ENCODE results near the gene PARP14.

PARP14 gene

DNA sequence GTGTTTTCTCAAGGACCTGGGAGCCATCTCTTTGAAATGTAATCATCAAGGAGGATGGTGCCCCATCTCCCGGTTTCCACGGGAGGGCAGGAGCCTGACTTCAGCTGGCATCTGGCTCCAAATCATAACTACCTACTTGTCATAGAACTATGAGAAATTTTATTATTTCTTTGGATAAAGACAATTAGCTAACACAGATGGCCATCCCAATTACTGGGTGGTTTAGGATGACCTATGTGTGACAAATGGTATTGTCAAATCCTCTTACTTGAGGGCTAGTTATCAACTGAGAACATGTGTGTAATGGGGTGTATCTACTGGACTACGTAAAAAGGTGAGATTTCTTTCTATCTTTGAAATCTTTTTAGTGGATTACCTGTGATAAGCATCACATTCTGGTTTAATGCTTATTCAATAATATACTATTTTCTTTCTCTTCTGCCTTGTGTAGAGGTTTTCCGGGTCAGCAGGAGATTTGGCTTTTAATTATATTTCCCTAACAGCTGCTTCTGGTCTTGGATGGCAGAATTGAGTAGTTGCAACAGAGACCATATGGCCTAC lies 15.3 kb upstream of the PARP14 start:
- Histone ChIP-seq H3K4me3 (replicated peaks; ENCODE audit: low read depth, low read length) (no peak overlapping the region), H3K36me3 (ENCODE audit: control insufficient read depth, insufficient read depth, low read length) (no peaks in the 10 kb centered on the region), H3K27me3 (replicated peaks; ENCODE audit: control insufficient read depth, insufficient read depth, low read length) (no peaks in the 10 kb centered on the region)
- DNase-seq (ENCODE audit: extremely low read depth, insufficient read length): no peak
- TF ChIP-seq, protein P1, sequence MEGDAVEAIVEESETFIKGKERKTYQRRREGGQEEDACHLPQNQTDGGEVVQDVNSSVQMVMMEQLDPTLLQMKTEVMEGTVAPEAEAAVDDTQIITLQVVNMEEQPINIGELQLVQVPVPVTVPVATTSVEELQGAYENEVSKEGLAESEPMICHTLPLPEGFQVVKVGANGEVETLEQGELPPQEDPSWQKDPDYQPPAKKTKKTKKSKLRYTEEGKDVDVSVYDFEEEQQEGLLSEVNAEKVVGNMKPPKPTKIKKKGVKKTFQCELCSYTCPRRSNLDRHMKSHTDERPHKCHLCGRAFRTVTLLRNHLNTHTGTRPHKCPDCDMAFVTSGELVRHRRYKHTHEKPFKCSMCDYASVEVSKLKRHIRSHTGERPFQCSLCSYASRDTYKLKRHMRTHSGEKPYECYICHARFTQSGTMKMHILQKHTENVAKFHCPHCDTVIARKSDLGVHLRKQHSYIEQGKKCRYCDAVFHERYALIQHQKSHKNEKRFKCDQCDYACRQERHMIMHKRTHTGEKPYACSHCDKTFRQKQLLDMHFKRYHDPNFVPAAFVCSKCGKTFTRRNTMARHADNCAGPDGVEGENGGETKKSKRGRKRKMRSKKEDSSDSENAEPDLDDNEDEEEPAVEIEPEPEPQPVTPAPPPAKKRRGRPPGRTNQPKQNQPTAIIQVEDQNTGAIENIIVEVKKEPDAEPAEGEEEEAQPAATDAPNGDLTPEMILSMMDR (IDR thresholded peaks at IDR 0.05; ENCODE audit: insufficient read depth, low read length, poor library complexity, severe bottlenecking): no peak

DNA sequence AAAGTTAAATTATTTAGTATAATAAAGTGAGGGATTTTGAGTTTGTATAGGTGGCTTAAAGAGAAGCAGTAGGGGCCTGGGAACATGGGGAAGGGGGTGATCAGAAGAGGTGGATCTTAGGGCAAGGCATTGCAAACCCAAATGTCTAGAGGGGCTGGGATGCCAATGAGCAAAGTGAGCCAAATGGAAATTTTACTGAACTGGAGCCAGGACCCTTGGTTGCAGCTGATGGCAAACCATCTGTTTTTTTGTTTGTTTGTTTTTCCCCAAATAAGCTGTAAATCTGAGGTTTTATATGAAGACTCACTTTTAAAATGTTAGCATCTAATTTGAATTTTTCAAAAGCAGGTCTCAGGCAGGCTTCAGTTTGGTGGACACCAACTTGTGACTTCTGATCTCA lies 14.8 kb upstream of the PARP14 start:
- Histone ChIP-seq H3K27me3 (replicated peaks; ENCODE audit: control insufficient read depth, insufficient read depth, low read length) (no peaks in the 10 kb centered on the region), H3K4me3 (replicated peaks; ENCODE audit: low read depth, low read length) (no peak overlapping the region), H3K36me3 (ENCODE audit: control insufficient read depth, insufficient read depth, low read length) (no peaks in the 10 kb centered on the region)
- TF ChIP-seq, protein P1 (IDR thresholded peaks at IDR 0.05; ENCODE audit: insufficient read depth, low read length, poor library complexity, severe bottlenecking): no peak
- no peak for DNase-seq (ENCODE audit: extremely low read depth, insufficient read length)

DNA sequence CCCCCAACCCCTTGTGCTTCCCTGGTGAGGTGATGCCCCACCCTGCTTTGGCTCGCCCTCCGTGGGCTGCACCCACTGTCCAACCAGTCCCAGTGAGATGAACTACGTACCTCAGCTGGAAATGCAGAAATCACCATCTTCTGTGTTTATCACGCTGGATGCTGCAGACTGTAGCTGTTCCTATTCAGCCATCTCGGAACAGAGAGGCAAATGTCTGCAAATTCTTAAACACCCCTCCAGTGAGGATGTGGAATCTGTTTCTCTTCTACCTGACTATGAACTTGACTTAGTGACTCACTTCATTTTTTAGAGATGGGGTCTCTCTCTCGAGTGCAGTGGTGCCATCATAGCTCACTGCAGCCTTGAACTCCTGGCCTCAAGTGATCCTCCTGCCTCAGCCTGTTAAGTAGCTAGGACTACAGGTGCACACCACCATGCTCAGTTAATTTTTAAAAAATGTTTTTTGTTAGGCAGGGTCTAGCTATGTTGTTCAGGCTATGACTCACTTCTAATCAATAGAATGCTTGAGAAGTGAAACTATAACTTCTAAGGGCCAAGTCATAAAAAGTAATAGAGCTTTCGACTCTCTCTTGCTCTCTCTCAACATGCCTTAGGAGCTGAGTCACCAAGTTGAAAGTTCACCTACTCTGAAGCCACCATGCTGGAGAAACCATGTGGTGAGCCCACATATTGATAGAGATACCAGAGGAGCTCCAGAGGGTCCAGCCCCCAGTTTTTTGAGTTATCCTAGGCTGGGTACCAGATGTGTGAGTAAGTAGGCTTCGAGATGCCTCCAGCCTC lies 11.5 kb upstream of the PARP14 start:
- DNase-seq (ENCODE audit: extremely low read depth, insufficient read length): peak; percentile 50
- Histone ChIP-seq H3K36me3 (ENCODE audit: control insufficient read depth, insufficient read depth, low read length) (no peaks in the 10 kb centered on the region), H3K27me3 (replicated peaks; ENCODE audit: control insufficient read depth, insufficient read depth, low read length) (no peaks in the 10 kb centered on the region), H3K4me3 (replicated peaks; ENCODE audit: low read depth, low read length) (no peak overlapping the region)
- TF ChIP-seq, protein P1 (IDR thresholded peaks at IDR 0.05; ENCODE audit: insufficient read depth, low read length, poor library complexity, severe bottlenecking): no peak

DNA sequence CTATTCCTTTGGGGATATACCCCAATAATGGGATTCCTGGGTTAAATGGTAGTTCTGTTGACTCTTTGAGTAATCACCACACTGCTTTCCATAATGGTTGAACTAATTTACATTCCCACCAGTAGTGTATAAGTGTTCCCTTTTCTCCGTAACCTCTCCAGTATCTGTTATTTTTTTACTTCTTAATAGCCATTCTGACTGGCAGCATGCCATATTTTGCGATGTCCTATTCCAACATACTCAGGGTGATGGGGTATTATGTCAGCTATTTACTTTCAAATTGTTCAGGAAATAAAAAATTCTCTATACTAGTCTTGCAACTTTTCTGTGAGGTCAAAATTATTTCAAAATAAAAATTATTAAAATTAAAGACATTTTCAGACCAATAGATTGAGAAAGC lies 9.1 kb upstream of the PARP14 start:
- TF ChIP-seq, protein P1 (IDR thresholded peaks at IDR 0.05; ENCODE audit: insufficient read depth, low read length, poor library complexity, severe bottlenecking): no peak
- DNase-seq (ENCODE audit: extremely low read depth, insufficient read length): no peak
- Histone ChIP-seq H3K36me3 (ENCODE audit: control insufficient read depth, insufficient read depth, low read length) (no peaks in the 10 kb centered on the region), H3K4me3 (replicated peaks; ENCODE audit: low read depth, low read length) (no peak overlapping the region), H3K27me3 (replicated peaks; ENCODE audit: control insufficient read depth, insufficient read depth, low read length) (no peaks in the 10 kb centered on the region)

DNA sequence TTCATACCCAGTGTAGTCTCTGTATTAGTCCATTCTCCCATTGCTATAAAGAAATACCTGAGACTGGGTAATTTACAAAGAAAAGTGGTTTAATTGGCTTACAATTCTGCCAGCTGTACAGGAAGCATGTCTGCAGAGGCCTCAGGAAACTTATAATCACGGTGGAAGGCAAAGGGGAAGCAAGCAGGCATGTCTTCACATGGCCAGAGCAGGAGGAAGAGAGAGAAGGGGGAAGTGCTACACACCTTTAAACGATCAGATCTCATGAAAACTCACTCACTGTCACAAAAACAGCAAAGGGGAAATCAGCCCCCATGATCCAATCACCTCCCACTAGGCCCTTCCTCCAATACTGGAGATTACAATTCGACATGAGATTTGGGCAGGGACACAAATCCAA lies 6.3 kb upstream of the PARP14 start:
- Histone ChIP-seq H3K27me3 (replicated peaks; ENCODE audit: control insufficient read depth, insufficient read depth, low read length) (no peaks in the 10 kb centered on the region), H3K4me3 (replicated peaks; ENCODE audit: low read depth, low read length) (no peak overlapping the region), H3K36me3 (ENCODE audit: control insufficient read depth, insufficient read depth, low read length) (no peaks in the 10 kb centered on the region)
- TF ChIP-seq, protein P1 (IDR thresholded peaks at IDR 0.05; ENCODE audit: insufficient read depth, low read length, poor library complexity, severe bottlenecking): no peak
- DNase-seq (ENCODE audit: extremely low read depth, insufficient read length): no peak
